H1 (cell line): Measurements from ENCODE around the gene COL4A2. TPM values are rescaled to one million over a fixed set of nuclear protein-coding genes. Genes with fewer than 3 reads are reported as not detected.
"Not testable (repeated sequence)": the region's sequence is repeated elsewhere in the genome, so short reads cannot be mapped to it uniquely, and the experiment has no call there.

Experiments used
- CTCF ChIA-PET: fragments of 300-600 bp; sonication (Branson Sonifier 250); formaldehyde crosslinking; loops from one replicate; lab custom pipeline; 2021; ENCODE audit not compliant: partially characterized antibody; lab: Charles Lee
- POLR2A ChIA-PET: fragments of 300-600 bp; sonication (Branson Sonifier 250); formaldehyde crosslinking; loops from one replicate; lab custom pipeline; 2021; ENCODE audit warnings: inconsistent platforms; ENCODE audit not compliant: partially characterized antibody; lab: Charles Lee
- DNase-seq, 2 experiments: peaks; one replicate each; pipeline versions ENCODE4 v3.0.0 to v3.0.0-alpha.2; 2010 to 2022; ENCODE audit warnings: low spot score in 2 of 2, low read depth in 1 of 2, mixed read lengths in 1 of 2
- FAIRE-seq: peaks from 2 replicates; lab custom pipeline; 2011; peaks lifted over from hg19 to GRCh38; lab: Jason Lieb, UNC
- H2AFZ ChIP-seq: 2 replicates; pipeline ENCODE4 v1.8.1; 2012; ENCODE audit warnings: low read length, inconsistent platforms
- H2AK5ac ChIP-seq: 2 replicates; pipeline ENCODE4 v1.6.1; 2013; ENCODE audit warnings: low read depth, low read length
- H2BK120ac ChIP-seq: replicated peaks from 2 replicates; pipeline ENCODE3; 2013; ENCODE audit warnings: low read depth, low read length, inconsistent platforms
- H2BK12ac ChIP-seq: 2 replicates; pipeline ENCODE4 v1.6.1; 2013; ENCODE audit warnings: low read depth, low read length
- H2BK15ac ChIP-seq: 2 replicates; pipeline ENCODE4 v1.6.1; 2013; ENCODE audit warnings: low read length
- H2BK20ac ChIP-seq: 2 replicates; pipeline ENCODE4 v1.6.1; 2013; ENCODE audit warnings: low read length
- H2BK5ac ChIP-seq: 2 replicates; pipeline ENCODE4 v1.6.1; 2013; ENCODE audit warnings: low read depth, low read length
- H3K14ac ChIP-seq: 2 replicates; pipeline ENCODE4 v1.6.1; 2013; ENCODE audit warnings: inconsistent platforms; ENCODE audit not compliant: insufficient read length
- H3K18ac ChIP-seq: 2 replicates; pipeline ENCODE4 v1.6.1; 2013; ENCODE audit warnings: low read length; ENCODE audit errors: extremely low read depth
- H3K23ac ChIP-seq: 2 replicates; pipeline ENCODE4 v1.6.1; 2013; ENCODE audit warnings: inconsistent platforms; ENCODE audit not compliant: insufficient read length
- H3K23me2 ChIP-seq: 2 replicates; pipeline ENCODE4 v1.6.1; 2013; ENCODE audit warnings: low read depth, low read length
- H3K27ac ChIP-seq: 2 replicates; pipeline ENCODE4 v1.6.1; 2011; ENCODE audit warnings: low read depth, low read length, inconsistent platforms
- H3K27me3 ChIP-seq, 4 experiments: replicated peaks in 1 of 4; 1 replicate in 1 of 4; 2 replicates in 3 of 4; pipeline versions ENCODE4 v1.6.1 to v1.8.1; 2011 to 2013; ENCODE audit warnings: low read length in 3 of 4, mild to moderate bottlenecking in 3 of 4, inconsistent platforms in 2 of 4, mixed read lengths in 2 of 4, moderate library complexity in 1 of 4; ENCODE audit not compliant: control insufficient read depth in 3 of 4, insufficient read depth in 3 of 4; ENCODE audit errors: extremely low read depth in 1 of 4
- H3K36me3 ChIP-seq, 4 experiments: 2 replicates each; pipeline versions ENCODE4 v1.6.1 to v1.8.1; 2011 to 2013; ENCODE audit warnings: mild to moderate bottlenecking in 4 of 4, low read length in 3 of 4, moderate library complexity in 2 of 4, control low read depth in 1 of 4, inconsistent platforms in 1 of 4; ENCODE audit not compliant: insufficient read depth in 4 of 4, control insufficient read depth in 2 of 4
- H3K4ac ChIP-seq: replicated peaks from 2 replicates; pipeline ENCODE3; 2013; ENCODE audit warnings: low read length, low read depth, mixed read lengths, inconsistent platforms; ENCODE audit not compliant: insufficient read length
- H3K4me1 ChIP-seq, 4 experiments: replicated peaks in 1 of 4; 1 replicate in 1 of 4; 2 replicates in 3 of 4; pipeline versions ENCODE4 v1.6.1 to v1.8.1; 2011 to 2013; ENCODE audit warnings: low read length in 3 of 4, inconsistent platforms in 2 of 4, mixed read lengths in 1 of 4; ENCODE audit not compliant: insufficient read depth in 4 of 4, control insufficient read depth in 3 of 4
- H3K4me2 ChIP-seq, 2 experiments: 2 replicates each; pipeline versions ENCODE4 v1.6.1 to v1.8.1; 2011 to 2013; ENCODE audit warnings: low read depth in 2 of 2, low read length in 2 of 2, control low read depth in 1 of 2, inconsistent platforms in 1 of 2, mild to moderate bottlenecking in 1 of 2; ENCODE audit not compliant: insufficient read depth in 1 of 2
- H3K4me3 ChIP-seq, 4 experiments: fragments of 200-600, 300-600 bp in 1 of 4; sonication (generic), shearing (Covaris generic), sonication (Bioruptor Twin) in 1 of 4; 2 replicates each; pipeline versions ENCODE4 v1.5.1 to v1.8.1; 2011 to 2016; ENCODE audit warnings: low read length in 4 of 4, low read depth in 3 of 4, control low read depth in 2 of 4, inconsistent platforms in 2 of 4, mild to moderate bottlenecking in 2 of 4, mixed read lengths in 1 of 4, moderate library complexity in 1 of 4; ENCODE audit not compliant: insufficient read depth in 2 of 4; ENCODE audit errors: extremely low read depth in 1 of 4
- H3K56ac ChIP-seq: replicated peaks from 2 replicates; pipeline ENCODE3; 2013; ENCODE audit warnings: low read depth, mild to moderate bottlenecking, mixed read lengths, low read length, inconsistent platforms; ENCODE audit not compliant: insufficient read length
- H3K79me1 ChIP-seq: 2 replicates; pipeline ENCODE4 v1.6.1; 2013; ENCODE audit warnings: low read depth, low read length, control low read depth
- H3K79me2 ChIP-seq, 2 experiments: 2 replicates each; pipeline versions ENCODE4 v1.6.1 to v1.8.1; 2012 to 2013; ENCODE audit warnings: low read length in 2 of 2, mild to moderate bottlenecking in 2 of 2, inconsistent platforms in 1 of 2; ENCODE audit not compliant: insufficient read depth in 2 of 2, control insufficient read depth in 1 of 2
- H3K9ac ChIP-seq, 4 experiments: replicated peaks in 1 of 4; 1 replicate in 1 of 4; 2 replicates in 3 of 4; pipeline versions ENCODE4 v1.6.1 to v1.8.1; 2011 to 2013; ENCODE audit warnings: low read depth in 3 of 4, low read length in 3 of 4, control low read depth in 2 of 4, mild to moderate bottlenecking in 2 of 4, moderate library complexity in 2 of 4, inconsistent platforms in 1 of 4; ENCODE audit errors: extremely low read depth in 1 of 4
- H3K9me3 ChIP-seq, 2 experiments: 2 replicates each; pipeline versions ENCODE4 v1.6.1 to v1.8.1; 2012 to 2013; ENCODE audit warnings: mild to moderate bottlenecking in 2 of 2, moderate library complexity in 2 of 2, control low read depth in 1 of 2, inconsistent platforms in 1 of 2, low read depth in 1 of 2, low read length in 1 of 2, mixed read lengths in 1 of 2; ENCODE audit not compliant: insufficient read depth in 2 of 2
- H4K20me1 ChIP-seq, 2 experiments: replicated peaks in 1 of 2; 2 replicates each; pipeline versions ENCODE3 to v1.8.1; 2011 to 2013; ENCODE audit warnings: inconsistent platforms in 2 of 2, low read length in 2 of 2, mild to moderate bottlenecking in 1 of 2; ENCODE audit not compliant: insufficient read depth in 2 of 2, control insufficient read depth in 1 of 2
- H4K5ac ChIP-seq: 2 replicates; pipeline ENCODE4 v1.6.1; 2013; ENCODE audit warnings: low read length, low read depth, mixed read lengths, inconsistent platforms; ENCODE audit not compliant: insufficient read length
- H4K8ac ChIP-seq: 2 replicates; pipeline ENCODE4 v1.8.0; 2013; ENCODE audit warnings: mild to moderate bottlenecking, moderate library complexity, low read length, inconsistent platforms; ENCODE audit not compliant: insufficient read depth; ENCODE audit errors: extremely low read depth
- H4K91ac ChIP-seq: replicated peaks from 2 replicates; pipeline ENCODE3; 2013; ENCODE audit warnings: low read length, mixed read lengths, inconsistent platforms; ENCODE audit not compliant: insufficient read length
- WGBS, 2 experiments: shearing (Covaris generic) in 1 of 2; methylation state at CpG; one replicate each; pipeline versions ENCODE4 v1.1.6 to v1.1.7; 2013 to 2015; ENCODE audit warnings: low lambda C conversion rate in 2 of 2, mixed read lengths in 2 of 2, inconsistent platforms in 1 of 2, low coverage in 1 of 2, missing lambda C conversion rate in 1 of 2; ENCODE audit not compliant: insufficient replicate concordance in 2 of 2, insufficient coverage in 1 of 2, insufficient read length in 1 of 2; ENCODE audit errors: extremely low coverage in 1 of 2, missing lambda C conversion rate in 1 of 2; 5-methylcytosine and 5-hydroxymethylcytosine counted together
- polyA plus RNA-seq, 7 experiments: library from polyadenylated mRNA; depleted of rRNA in 3 of 7; stranded (reverse) in 5 of 7; unstranded in 2 of 7; fragments of >200 nt in 5 of 7; fragments of 200-250 nt in 2 of 7; gene quantifications; 1 replicate in 5 of 7; 2 replicates in 1 of 7; 4 replicates in 1 of 7; pipeline versions ENCODE4 v1.2.1 to v1.2.3, GENCODE V29; 2011 to 2013; ENCODE audit warnings: missing spikeins in 2 of 7, mixed read lengths in 2 of 7
- total RNA-seq: library from RNA; stranded (reverse); fragmentation: NEBNext Ultra II Directional; extraction: Animal tissue kit (Norgen Biotek cat#: 25700); gene quantifications from 2 replicates; pipeline ENCODE4 v1.2.1, GENCODE V29; 2021

Gene COL4A2
- total and polyA plus RNA-seq, 2 of the 8 experiments (the other 6 are each of a cell fraction or from before 2014, with no cell fraction given), result 80.4 to 87.3 TPM

GRCh38 chr13:110313733-110314132, 6.6 kb downstream of the COL4A2 start:
- H3K27ac ChIP-seq, H2BK12ac ChIP-seq, H2BK20ac ChIP-seq, H2BK120ac ChIP-seq, H4K5ac ChIP-seq, POLR2A ChIA-PET, H4K91ac ChIP-seq, H3K4ac ChIP-seq, H3K4me3 ChIP-seq, H3K9ac ChIP-seq, H3K9me3 ChIP-seq, H3K23me2 ChIP-seq, H4K8ac ChIP-seq, H2BK15ac ChIP-seq, H3K27me3 ChIP-seq, DNase-seq, H2AK5ac ChIP-seq, H3K14ac ChIP-seq, H3K4me2 ChIP-seq, H3K4me1 ChIP-seq, H3K36me3 ChIP-seq, H3K56ac ChIP-seq, H2BK5ac ChIP-seq, H2AFZ ChIP-seq, H3K18ac ChIP-seq, FAIRE-seq, H3K23ac ChIP-seq: not testable (repeated sequence)
- Histone ChIP-seq H4K20me1 (peaks cover 5 to 19% of the 10 kb centered on the region in 2 experiments), H3K79me1 (peaks cover 11% of the 10 kb centered on the region), H3K79me2 (peaks cover 5 to 19% of the 10 kb centered on the region in 2 experiments; a peak in 3 of 4 replicates)
- CTCF ChIA-PET, result interaction anchor here (1.3 kb wide), 1 partner anchor 9 kb away, joined by 6 read pairs; no protein-coding TSS in a partner anchor
- 73% methylated on average over 3 of the region's 16 CpGs; no CpG with 5 or more reads in 1 of the 2 experiments for WGBS, 2 experiments
